Measurements from ENCODE around the gene N4BP2L1.

DNA sequence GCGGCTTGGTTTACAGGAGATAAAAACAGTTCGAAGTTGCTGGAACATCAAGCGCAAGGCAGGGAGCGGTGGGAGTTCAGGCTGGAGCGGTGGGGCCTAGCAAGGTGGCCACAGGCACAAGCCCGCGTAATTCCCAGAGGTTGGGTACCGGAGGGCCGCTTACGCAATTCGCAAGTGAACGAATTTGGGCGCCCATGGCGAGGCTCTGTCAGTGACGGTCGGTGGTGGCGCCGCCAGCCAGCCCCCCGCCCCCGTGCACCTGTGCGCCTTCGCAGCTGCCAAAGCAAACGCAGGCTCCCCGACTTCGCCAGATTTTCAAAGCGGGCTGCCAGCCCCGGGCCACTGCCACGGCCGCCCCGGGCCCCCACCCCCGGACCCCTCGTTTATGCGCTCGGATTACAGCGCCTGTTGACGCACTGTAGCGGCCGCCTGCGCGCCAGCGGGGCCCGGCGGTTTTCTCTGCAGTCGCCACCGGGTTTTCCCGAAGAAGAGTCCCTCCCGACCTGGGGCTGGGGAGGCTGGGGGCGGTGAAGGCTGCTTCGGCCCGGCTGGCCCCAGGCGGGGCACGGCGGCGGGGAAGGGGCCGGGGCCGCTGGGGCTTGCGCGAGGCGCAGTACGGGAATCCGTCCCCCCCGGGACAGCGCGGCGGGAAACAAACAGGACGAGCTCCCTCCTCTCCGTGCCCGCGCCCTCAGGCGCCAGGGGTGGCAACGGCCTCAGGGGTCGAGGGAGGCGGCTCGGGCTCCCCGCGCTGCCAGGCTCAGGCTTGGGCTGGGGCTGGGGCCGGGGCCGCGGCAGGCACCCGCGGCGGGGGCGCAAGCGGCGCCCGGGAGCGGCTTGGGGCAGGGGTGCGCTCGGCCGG is 709 bp downstream of the N4BP2L1 start:
- TF ChIP-seq, protein P1, sequence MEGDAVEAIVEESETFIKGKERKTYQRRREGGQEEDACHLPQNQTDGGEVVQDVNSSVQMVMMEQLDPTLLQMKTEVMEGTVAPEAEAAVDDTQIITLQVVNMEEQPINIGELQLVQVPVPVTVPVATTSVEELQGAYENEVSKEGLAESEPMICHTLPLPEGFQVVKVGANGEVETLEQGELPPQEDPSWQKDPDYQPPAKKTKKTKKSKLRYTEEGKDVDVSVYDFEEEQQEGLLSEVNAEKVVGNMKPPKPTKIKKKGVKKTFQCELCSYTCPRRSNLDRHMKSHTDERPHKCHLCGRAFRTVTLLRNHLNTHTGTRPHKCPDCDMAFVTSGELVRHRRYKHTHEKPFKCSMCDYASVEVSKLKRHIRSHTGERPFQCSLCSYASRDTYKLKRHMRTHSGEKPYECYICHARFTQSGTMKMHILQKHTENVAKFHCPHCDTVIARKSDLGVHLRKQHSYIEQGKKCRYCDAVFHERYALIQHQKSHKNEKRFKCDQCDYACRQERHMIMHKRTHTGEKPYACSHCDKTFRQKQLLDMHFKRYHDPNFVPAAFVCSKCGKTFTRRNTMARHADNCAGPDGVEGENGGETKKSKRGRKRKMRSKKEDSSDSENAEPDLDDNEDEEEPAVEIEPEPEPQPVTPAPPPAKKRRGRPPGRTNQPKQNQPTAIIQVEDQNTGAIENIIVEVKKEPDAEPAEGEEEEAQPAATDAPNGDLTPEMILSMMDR (IDR thresholded peaks at IDR 0.05) = no peak
- no peak for TF ChIP-seq USF2 (IDR thresholded peaks at IDR 0.05; ENCODE audit: borderline replicate concordance, low read depth, low read length)
- no peak for TF ChIP-seq POLR2AphosphoS5 (IDR thresholded peaks at IDR 0.05; ENCODE audit: low read depth, low read length)
- TF ChIP-seq MEF2A (IDR thresholded peaks at IDR 0.05; ENCODE audit: borderline replicate concordance, low read depth) = no peak
- no peak for TF ChIP-seq NFIC (IDR thresholded peaks at IDR 0.05; ENCODE audit: borderline replicate concordance)
- TF ChIP-seq ELF1 (IDR thresholded peaks at IDR 0.05) = no peak
- no peak for TF ChIP-seq SIN3A (IDR thresholded peaks at IDR 0.05; ENCODE audit: borderline replicate concordance, low read depth, low read length)
- no peak for TF ChIP-seq RCOR1 (IDR thresholded peaks at IDR 0.05; ENCODE audit: low read length)
- TF ChIP-seq EP300 (IDR thresholded peaks at IDR 0.05; ENCODE audit: borderline replicate concordance in 1 of 2, low read depth in 1 of 2, low read length in 1 of 2) = no peak
- no peak for TF ChIP-seq RFX5 (IDR thresholded peaks at IDR 0.05; ENCODE audit: low read length)
- no peak for TF ChIP-seq FOXM1 (IDR thresholded peaks at IDR 0.05; ENCODE audit: low read depth)
- no peak for TF ChIP-seq TAF1 (IDR thresholded peaks at IDR 0.05; ENCODE audit: borderline replicate concordance, low read depth, low read length)

Measured in SK-N-SH (cell line).